ENCODE data around the gene SUCLG1. TPM values are rescaled to one million over a fixed set of nuclear protein-coding genes. Genes with fewer than 3 reads are reported as not detected.

Gene SUCLG1
- total and polyA plus RNA-seq, 2 experiments from 2014 or later: 164 to 168 TPM

DNA sequence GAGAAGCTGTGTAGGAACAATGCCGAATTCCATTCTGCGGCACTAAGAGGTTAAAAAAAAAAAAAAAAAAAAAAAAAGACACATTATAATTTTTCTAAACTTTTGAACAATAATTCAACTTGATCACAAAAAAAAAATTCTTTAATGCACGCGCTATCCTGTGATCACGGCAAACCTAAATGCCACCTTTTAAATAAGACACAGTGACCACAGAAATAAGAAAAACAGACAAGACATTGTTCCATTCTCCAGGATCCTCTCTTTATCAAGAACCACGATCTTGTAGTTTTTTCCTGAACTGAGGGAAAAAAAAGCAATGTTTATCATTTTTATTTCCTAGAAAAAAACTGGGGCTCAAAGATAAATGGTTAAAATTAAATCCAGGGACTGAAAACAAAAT, 9.4 kb downstream of the SUCLG1 start:
- H4K20me1 ChIP-seq (ENCODE audit: insufficient read depth, poor library complexity, severe bottlenecking): peaks cover 55% of the 10 kb centered on the region
- no peak for DNase-seq (ENCODE audit: low spot score)
- H3K36me3 ChIP-seq (replicated peaks; ENCODE audit: insufficient read depth, low read depth): no peaks in the 10 kb centered on the region
- whole genome bisulfite sequencing (ENCODE audit: low lambda C conversion rate, missing lambda C conversion rate): 92% methylated on average over 6 of the region's 6 CpGs
- no peak overlapping the region for H3K4me3 ChIP-seq
- H2AFZ ChIP-seq: no peak overlapping the region
- no peak overlapping the region for H3K27ac ChIP-seq
- H3K79me2 ChIP-seq: peaks cover 94% of the 10 kb centered on the region
- TF ChIP-seq EZH2phosphoT487 (IDR thresholded peaks at IDR 0.05; ENCODE audit: low read depth, severe bottlenecking, unreplicated experiment) (no peak), EZH2 (IDR thresholded peaks at IDR 0.05; ENCODE audit: borderline replicate concordance) (no peak)
- TF ChIP-seq, protein P1, sequence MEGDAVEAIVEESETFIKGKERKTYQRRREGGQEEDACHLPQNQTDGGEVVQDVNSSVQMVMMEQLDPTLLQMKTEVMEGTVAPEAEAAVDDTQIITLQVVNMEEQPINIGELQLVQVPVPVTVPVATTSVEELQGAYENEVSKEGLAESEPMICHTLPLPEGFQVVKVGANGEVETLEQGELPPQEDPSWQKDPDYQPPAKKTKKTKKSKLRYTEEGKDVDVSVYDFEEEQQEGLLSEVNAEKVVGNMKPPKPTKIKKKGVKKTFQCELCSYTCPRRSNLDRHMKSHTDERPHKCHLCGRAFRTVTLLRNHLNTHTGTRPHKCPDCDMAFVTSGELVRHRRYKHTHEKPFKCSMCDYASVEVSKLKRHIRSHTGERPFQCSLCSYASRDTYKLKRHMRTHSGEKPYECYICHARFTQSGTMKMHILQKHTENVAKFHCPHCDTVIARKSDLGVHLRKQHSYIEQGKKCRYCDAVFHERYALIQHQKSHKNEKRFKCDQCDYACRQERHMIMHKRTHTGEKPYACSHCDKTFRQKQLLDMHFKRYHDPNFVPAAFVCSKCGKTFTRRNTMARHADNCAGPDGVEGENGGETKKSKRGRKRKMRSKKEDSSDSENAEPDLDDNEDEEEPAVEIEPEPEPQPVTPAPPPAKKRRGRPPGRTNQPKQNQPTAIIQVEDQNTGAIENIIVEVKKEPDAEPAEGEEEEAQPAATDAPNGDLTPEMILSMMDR (IDR thresholded peaks at IDR 0.05; ENCODE audit: poor library complexity): no peak
- no peaks in the 10 kb centered on the region for H3K9me3 ChIP-seq (ENCODE audit: low read depth)
- H3K9me2 ChIP-seq (replicated peaks; ENCODE audit: insufficient read depth): no peaks in the 10 kb centered on the region
- no peaks in the 10 kb centered on the region for H3K27me3 ChIP-seq
- H3K4me2 ChIP-seq: no peak overlapping the region
- H3K4me1 ChIP-seq (ENCODE audit: insufficient read depth): no peaks in the 10 kb centered on the region

DNA sequence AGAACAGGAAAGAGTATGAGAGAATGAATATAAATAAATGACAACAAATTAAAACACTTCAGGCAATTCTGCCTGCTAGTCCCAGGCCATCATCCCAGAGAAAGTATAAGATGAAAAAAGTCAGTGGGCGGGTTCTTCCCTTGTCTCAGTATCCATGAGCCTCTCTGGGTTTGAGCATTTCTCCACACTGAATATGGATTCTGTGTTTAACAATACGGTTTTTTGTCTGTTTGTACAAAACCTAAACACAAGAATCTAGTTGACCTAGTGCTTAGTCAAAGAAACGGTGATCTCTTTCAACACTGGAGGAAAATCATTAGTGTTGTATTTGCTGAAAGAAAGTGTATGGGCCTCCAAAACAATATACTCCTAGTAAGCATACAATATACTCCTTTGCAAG, 10.0 kb downstream of the SUCLG1 start:
- H3K4me1 ChIP-seq (ENCODE audit: insufficient read depth): no peaks in the 10 kb centered on the region
- no peak overlapping the region for H3K4me3 ChIP-seq
- no peaks in the 10 kb centered on the region for H3K9me2 ChIP-seq (replicated peaks; ENCODE audit: insufficient read depth)
- no peak for DNase-seq (ENCODE audit: low spot score)
- TF ChIP-seq EZH2 (IDR thresholded peaks at IDR 0.05; ENCODE audit: borderline replicate concordance) (no peak), EZH2phosphoT487 (IDR thresholded peaks at IDR 0.05; ENCODE audit: low read depth, severe bottlenecking, unreplicated experiment) (no peak)
- H4K20me1 ChIP-seq (ENCODE audit: insufficient read depth, poor library complexity, severe bottlenecking): peaks cover 49% of the 10 kb centered on the region
- H3K4me2 ChIP-seq: no peak overlapping the region
- 80% methylated on average over 3 of the region's 3 CpGs for WGBS (ENCODE audit: low lambda C conversion rate, missing lambda C conversion rate)
- no peak overlapping the region for H3K27ac ChIP-seq
- no peak overlapping the region for H2AFZ ChIP-seq
- no peaks in the 10 kb centered on the region for H3K27me3 ChIP-seq
- H3K36me3 ChIP-seq (replicated peaks; ENCODE audit: insufficient read depth, low read depth): no peaks in the 10 kb centered on the region
- no peaks in the 10 kb centered on the region for H3K9me3 ChIP-seq (ENCODE audit: low read depth)
- peaks cover 88% of the 10 kb centered on the region for H3K79me2 ChIP-seq

DNA sequence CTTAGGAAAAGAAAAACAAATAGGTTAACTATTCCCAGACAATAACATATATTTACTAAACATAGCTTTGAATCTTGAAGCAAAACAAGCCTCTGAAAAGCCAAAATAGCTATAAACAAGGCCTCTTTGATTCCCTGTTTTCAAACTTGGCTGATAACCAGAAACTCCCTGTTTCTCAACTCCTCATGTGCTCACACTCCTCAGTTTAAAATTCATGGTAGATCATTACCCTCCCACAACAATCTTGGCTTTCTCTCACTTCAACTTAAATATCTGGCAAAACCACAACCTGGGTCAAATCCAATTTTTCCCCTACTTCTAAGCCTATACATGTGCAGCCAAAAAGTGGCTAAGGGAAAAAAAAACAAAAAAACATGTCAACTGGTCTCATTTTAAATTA, 15.6 kb downstream of the SUCLG1 start:
- no peaks in the 10 kb centered on the region for H3K4me1 ChIP-seq (ENCODE audit: insufficient read depth)
- no peaks in the 10 kb centered on the region for H3K36me3 ChIP-seq (replicated peaks; ENCODE audit: insufficient read depth, low read depth)
- H3K27me3 ChIP-seq: no peaks in the 10 kb centered on the region
- peaks cover 5% of the 10 kb centered on the region for H4K20me1 ChIP-seq (ENCODE audit: insufficient read depth, poor library complexity, severe bottlenecking)
- no peak for TF ChIP-seq EZH2 (IDR thresholded peaks at IDR 0.05; ENCODE audit: borderline replicate concordance)
- TF ChIP-seq EZH2phosphoT487 (IDR thresholded peaks at IDR 0.05; ENCODE audit: low read depth, severe bottlenecking, unreplicated experiment): no peak
- TF ChIP-seq, protein P1 (IDR thresholded peaks at IDR 0.05; ENCODE audit: poor library complexity): no peak
- no peak for DNase-seq (ENCODE audit: low spot score)
- H2AFZ ChIP-seq: no peak overlapping the region
- H3K4me2 ChIP-seq: no peak overlapping the region
- H3K9me2 ChIP-seq (replicated peaks; ENCODE audit: insufficient read depth): no peaks in the 10 kb centered on the region
- no peak overlapping the region for H3K27ac ChIP-seq
- H3K9me3 ChIP-seq (ENCODE audit: low read depth): no peaks in the 10 kb centered on the region
- peaks cover 43% of the 10 kb centered on the region for H3K79me2 ChIP-seq
- H3K4me3 ChIP-seq: no peak overlapping the region

DNA sequence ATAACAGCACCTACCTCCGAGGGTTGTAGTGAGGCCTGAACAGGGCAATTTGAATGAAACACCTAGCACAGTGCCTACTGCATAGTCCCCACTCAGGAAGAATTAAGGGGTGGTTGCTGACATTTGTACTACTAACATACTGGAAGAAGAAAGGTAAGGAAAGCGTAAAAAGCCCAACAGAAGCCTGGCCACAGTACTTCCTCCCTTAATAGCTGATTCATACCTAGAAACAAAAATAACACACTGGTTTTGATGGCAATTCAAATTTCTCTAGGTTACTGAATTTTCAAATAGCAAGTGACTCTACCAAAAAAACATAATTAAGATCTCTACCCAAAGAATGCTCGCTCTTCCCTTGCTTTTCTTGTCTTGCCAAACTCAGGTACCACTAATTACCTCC, 16.2 kb downstream of the SUCLG1 start:
- Histone ChIP-seq H3K79me2 (peaks cover 40% of the 10 kb centered on the region), H3K9me3 (ENCODE audit: low read depth) (no peaks in the 10 kb centered on the region), H4K20me1 (ENCODE audit: insufficient read depth, poor library complexity, severe bottlenecking) (peaks cover 3% of the 10 kb centered on the region), H3K27ac (no peak overlapping the region), H3K36me3 (replicated peaks; ENCODE audit: insufficient read depth, low read depth) (no peaks in the 10 kb centered on the region), H3K4me1 (ENCODE audit: insufficient read depth) (no peaks in the 10 kb centered on the region), H2AFZ (no peak overlapping the region), H3K27me3 (no peaks in the 10 kb centered on the region), H3K9me2 (replicated peaks; ENCODE audit: insufficient read depth) (no peaks in the 10 kb centered on the region), H3K4me3 (no peak overlapping the region), H3K4me2 (no peak overlapping the region)
- 84% methylated on average over 3 of the region's 3 CpGs for WGBS (ENCODE audit: low lambda C conversion rate, missing lambda C conversion rate)
- TF ChIP-seq, protein P1 (IDR thresholded peaks at IDR 0.05; ENCODE audit: poor library complexity): no peak
- no peak for TF ChIP-seq EZH2 (IDR thresholded peaks at IDR 0.05; ENCODE audit: borderline replicate concordance)
- no peak for TF ChIP-seq EZH2phosphoT487 (IDR thresholded peaks at IDR 0.05; ENCODE audit: low read depth, severe bottlenecking, unreplicated experiment)
- no peak for DNase-seq (ENCODE audit: low spot score)
